DND-41 (cell line): ENCODE data around the gene IDS.
"Not testable (repeated sequence)": the region's sequence is repeated elsewhere in the genome, so short reads cannot be mapped to it uniquely, and the experiment has no call there.

Experiments
- CTCF ChIP-seq: IDR thresholded peaks from 2 replicates; pipeline ENCODE4 v1.5.1; 2012; ENCODE audit warnings: borderline replicate concordance, low read length, moderate library complexity, mild to moderate bottlenecking; ENCODE audit not compliant: poor library complexity, severe bottlenecking; ENCODE audit errors: extremely low read depth
- EZH2 ChIP-seq: IDR thresholded peaks from 3 replicates; pipeline ENCODE4 v1.6.1; 2012; ENCODE audit warnings: borderline replicate concordance, low read depth, mild to moderate bottlenecking, moderate library complexity, low read length, inconsistent platforms; ENCODE audit not compliant: severe bottlenecking

- not testable (repeated sequence) for TF ChIP-seq CTCF, EZH2
Measured at GRCh38 chrX:149546962-149547361, 41.9 kb upstream of the IDS start.
